ENCODE data around the gene UQCRC1.
"Not testable (repeated sequence)": the region's sequence is repeated elsewhere in the genome, so short reads cannot be mapped to it uniquely, and the experiment has no call there.

UQCRC1 gene

DNA sequence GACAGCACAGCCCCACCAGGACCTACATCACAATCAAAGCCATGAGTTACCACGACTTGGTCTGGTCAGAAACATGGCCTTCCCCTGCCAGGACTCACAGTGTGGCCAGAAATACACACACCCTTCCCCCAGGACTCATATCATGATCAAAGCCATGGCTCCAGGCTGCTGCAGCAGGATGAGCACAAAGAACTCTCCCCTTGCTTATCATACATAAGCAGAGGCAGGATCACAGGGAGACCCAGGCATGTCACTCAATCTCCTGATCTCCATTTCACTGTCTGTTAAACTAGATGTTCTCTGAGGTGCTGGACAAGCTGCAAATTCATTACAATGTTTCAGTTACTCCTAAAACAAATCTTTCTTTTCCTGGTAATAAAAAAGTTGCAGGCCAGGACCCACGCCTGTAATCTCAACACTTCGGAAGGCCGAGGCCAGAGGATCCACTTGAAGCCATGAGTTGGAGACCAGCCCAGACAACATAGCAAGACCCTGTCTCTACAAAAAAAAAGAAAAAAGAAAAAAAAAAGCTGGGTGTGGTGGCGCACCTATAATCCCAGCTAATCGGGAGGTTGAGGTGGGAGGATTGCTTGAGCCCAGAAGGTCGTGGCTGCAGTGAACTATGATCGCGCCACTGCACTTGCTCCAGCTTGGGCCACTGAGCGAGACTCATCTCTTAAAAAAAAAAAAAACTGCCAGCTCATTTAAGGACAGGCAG lies 54.1 kb downstream of the UQCRC1 start:
- DNase-seq (ENCODE audit: low read depth in 3 of 3): no peak

DNA sequence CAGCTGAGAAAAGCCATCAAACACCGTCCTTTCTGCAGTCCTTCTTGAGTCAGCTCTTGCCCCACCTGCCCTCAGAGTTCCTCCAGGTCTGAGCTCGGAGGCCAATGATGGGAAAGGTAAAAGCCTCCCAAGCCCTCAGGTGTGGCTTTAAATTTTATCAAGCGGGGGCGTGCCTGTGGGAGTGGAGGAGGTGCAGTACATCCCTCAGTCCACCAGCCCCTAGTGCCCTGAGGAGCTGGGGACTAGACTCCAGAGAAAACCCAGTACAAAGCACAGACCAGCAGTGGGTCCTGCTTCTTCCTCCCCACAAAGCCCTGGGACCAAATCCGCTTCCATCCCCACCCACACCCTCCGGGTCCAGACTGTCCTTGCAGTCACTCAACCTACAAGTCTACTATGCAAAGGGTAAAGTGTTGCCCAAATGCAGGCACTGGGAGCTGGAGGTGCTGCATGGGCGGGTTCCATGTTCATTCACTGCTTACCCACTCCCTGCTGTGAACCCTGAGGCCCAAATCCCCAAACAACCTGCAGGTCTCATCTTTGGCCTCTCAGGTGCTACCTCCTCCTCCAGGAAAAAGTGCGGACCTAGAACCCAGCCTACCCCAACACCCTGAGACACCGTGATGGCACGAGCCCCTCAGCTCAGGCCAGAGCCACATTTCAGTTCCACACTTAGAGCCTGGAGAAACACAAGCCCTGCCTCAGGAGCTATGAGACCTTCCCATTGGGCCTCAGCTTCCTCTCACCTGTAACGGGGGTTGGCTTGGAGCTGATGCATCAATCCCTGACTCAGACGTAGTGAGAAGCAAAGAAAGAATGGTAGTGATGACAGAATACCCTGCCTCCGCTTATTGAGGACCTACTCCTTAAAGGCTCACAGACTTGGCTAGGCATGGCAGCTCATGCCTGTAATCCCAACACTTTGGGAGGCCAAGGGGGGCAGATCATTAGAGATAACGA lies 55.3 kb downstream of the UQCRC1 start:
- no peak for DNase-seq (ENCODE audit: low read depth in 3 of 3)

DNA sequence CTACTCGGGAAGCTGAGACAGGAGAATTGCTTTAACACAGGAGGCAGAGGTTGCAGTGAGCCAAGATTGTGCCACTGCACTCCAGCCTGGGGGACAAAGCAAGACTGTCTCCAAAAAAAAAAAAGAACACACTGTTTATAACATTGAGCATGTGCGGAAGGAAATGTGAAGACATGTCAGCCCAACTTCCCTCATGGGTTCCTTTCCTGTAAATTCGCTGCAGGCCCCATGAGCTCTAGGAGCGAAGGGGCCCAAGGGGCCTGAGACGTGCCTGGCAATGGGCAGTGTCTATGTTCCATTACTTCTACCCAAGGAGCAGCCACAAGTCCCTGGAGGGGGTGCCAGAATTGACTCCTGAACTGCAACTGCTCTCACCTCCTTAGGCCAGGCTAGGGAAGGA lies 56.1 kb downstream of the UQCRC1 start:
- DNase-seq (ENCODE audit: low read depth in 3 of 3): no peak

DNA sequence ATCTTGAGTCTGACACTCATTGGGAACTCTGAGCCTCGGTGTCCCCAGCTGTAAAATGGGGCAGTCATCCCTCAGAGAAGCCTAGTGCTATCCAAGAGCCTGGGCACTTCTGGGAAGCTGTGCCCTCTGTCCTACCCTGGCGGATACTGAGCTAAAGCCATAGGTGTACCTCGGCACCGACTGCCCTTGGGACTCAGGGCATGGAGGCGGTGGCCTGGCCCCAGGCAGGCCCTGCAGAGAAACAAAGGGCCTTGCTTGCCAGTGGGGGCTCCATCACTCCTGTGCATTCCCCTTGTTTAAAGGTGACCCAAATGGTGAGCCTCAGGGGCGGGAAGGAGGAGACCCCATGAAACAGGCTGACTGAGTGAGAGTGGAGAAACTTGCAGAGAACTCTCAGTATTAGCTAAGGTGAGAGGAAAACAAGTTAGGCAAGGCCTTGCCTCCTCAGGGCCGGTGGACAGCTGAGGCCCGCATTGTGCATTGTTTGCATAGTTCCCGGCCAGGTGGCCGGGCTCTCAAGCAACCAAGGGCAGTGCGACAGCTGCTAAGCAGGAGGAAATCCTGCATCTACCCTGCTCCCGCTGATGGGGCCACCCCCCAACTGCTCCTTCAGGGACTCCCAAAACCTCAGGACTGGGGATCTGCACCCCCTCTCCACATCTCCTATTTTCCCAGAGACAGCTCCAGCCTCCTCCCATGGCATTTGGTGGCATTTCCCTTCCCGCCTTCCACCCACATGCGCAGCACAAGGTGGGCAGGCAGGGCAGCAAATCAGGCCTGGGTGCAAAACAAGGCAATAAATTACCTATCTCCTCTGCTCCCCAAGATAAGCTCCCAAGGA lies 57.1 kb downstream of the UQCRC1 start:
- DNase-seq (ENCODE audit: low read depth in 3 of 3): no peak

DNA sequence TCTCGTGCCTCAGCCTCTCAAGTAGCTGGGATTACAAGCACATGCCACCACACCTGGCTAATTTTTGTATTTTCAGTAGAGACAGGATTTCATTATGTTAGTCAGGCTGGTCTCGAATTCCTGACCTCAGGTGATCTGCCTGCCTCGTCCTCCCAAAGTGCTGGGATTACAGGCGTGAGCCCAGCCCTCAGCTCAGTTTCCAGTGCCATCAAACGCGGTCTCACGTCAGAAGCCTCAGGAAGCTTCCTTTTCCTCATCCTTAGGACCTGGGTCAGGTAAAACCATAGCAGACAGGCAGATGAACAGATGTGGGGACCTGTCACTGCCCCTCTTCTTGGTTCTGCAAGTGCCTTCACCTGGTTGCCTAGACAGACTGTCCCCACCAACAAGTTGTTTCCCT lies 57.8 kb downstream of the UQCRC1 start:
- DNase-seq (ENCODE audit: low read depth in 3 of 3): not testable (repeated sequence)
